Measurements from ENCODE around the gene CBFA2T2.
"Not testable (repeated sequence)": the region's sequence is repeated elsewhere in the genome, so short reads cannot be mapped to it uniquely, and the experiment has no call there.

Gene CBFA2T2

DNA sequence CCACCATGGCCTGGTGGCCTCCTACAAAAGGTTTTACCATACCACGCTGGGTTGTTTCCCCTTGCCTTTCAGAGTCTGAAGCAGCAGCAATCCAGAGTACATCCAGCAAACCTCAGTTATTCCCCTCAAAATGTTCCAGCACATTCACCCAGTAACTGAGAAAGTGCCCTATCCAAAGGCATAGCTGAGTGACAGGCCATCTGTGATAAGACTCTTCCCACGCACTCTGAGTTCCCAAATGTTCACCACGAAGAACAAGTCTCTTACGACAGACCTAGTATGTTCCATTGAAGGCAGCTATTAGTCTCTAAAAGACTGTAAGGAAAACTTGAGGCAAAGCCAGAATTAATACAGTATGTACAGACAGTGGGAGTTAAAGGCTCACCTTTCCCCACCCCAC lies 140.6 kb downstream of the CBFA2T2 start:
- DNase-seq: no peak

DNA sequence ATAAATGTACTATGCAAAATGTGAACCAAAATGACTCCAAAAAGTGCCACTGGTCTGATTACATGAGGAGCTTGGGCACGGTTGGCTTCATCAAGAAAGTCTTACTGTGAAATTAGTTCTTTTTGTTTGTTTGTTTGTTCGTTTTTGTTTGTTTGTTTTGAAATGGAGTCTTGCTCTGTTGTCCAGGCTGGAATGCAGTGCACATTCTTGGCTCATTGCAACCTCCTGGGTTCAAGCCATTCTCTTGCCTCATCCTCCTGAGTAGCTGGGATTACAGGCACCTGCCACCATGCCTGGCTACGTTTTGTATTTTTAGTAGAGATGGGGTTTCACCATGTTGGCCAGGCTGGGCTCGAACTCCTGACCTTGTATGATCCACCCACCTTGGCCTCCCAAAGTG lies 142.0 kb downstream of the CBFA2T2 start:
- not testable (repeated sequence) for DNase-seq

GRCh38 chr20:33635341-33635740 lies 145.4 kb downstream of the CBFA2T2 start:
- DNase-seq: no peak

- no peak for DNase-seq
These were observed 146.9 kb downstream of the CBFA2T2 start for GRCh38 chr20:33636776-33637175.

DNA sequence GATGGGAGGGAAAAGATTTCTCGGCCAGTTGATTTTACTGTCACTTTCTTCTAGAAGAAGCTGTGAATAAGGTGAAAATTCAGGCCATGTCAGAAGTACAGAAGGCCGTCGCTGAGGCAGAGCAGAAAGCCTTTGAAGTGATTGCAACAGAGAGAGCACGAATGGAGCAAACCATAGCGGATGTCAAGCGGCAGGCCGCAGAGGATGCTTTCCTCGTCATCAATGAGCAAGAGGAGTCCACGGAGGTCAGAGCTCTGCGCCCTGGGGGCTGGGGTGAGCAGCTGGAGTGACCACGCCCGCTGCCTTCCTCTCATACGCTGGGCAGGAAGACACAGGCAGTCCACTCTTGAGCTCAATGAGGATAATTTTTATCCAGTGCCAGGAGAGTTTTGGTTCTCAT lies 150.4 kb downstream of the CBFA2T2 start:
- no peak for DNase-seq

DNA sequence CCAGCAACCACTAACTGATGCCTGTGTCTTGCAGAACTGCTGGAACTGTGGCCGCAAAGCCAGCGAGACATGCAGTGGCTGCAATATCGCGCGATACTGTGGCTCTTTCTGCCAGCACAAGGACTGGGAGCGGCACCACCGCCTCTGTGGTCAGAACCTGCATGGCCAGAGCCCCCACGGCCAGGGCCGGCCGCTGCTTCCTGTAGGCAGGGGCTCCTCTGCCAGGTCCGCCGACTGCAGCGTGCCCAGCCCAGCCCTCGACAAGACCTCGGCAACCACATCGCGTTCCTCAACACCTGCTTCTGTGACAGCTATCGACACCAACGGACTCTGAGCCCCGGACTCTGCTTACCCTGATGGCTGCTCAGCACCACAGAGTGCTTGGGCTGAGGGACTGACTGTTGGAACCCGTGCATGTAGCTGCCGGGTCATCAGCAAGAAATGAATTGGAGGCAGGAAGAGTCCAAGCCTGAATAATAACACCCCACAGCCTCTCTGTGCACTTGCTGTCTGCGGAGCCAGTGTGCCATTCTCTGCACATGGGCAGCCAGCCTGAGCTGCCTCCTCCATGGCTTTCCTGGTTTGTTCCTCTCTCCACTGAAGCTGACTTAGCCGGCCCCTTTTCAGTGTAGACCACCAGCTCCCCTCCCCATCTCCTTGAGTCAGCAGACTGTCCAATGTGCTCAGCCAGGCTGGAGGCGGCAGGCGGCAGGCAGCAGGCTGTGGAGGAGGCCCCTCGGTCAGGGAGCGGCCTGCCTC lies 154.6 kb downstream of the CBFA2T2 start:
- DNase-seq: no peak

DNA sequence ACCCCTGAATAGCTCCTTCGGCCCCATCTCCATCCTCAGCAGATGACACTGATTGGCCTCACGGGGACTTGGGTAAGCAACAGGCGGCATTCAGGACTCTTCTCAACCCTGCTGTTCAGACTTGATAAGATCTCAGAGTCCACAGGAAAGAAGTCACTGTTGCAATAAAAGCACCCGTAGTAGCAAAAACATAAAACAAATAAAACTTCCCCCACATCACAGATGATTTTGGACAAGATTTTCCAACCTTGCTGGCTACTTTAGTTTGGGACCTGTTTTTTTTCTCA lies 155.1 kb downstream of the CBFA2T2 start:
- DNase-seq: no peak

- DNase-seq: no peak
These were observed 155.5 kb downstream of the CBFA2T2 start for GRCh38 chr20:33645396-33645795.

DNA sequence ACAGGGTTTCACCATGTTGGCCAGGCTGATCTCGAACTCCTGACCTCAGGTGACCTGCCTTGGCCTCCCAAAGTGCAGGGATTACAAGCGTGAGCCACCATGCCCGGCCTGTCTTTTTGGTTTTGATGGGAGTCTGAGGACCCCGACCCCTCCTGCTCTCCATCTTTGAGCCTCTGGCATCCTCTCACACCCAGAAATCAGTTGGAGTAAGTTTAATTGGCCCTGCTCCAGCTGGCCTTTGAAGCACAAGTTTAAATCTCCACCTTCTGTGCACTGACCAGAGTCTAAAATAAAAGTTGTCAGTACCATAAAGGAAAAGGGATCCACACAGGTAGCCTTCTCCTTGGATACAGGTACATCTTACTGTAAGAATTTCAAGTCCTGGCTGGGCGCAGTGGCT lies 156.3 kb downstream of the CBFA2T2 start:
- DNase-seq: no peak

DNA sequence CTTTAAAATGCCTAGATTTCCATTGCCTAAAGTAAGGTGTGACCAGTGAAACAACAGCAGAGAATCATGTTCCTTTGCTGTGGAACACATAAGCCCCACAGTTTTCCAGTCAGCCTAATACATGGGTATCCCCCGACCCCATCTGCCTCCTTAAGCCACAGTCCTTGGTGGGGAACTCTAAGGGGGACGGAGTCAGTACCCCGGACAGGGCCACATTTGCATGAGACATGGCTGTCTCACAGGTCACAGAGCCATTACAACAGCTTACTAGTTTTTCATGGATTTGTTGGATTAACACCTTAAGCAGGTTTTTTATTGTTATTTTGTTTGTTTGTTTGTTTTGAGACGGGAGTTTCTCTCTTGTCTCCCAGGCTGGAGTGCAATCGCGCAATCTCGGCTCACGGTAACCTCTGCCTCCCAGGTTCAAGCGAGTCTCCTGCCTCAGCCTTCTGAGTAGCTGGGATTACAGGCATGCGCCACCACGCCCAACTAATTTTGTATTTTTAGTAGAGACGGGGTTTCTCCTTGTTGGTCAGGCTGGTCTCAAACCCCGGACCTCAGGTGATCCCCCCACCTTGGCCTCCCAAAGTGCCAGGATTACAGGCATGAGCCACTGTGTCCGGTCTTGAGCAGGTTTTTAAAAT lies 157.2 kb downstream of the CBFA2T2 start:
- DNase-seq: not testable (repeated sequence)

- DNase-seq: peak; percentile 39
These were observed 157.9 kb downstream of the CBFA2T2 start for GRCh38 chr20:33647603-33648395.

- DNase-seq: no peak
These were observed 158.6 kb downstream of the CBFA2T2 start for GRCh38 chr20:33648396-33649004.

GRCh38 chr20:33649201-33649681 lies 159.3 kb downstream of the CBFA2T2 start:
- DNase-seq: no peak

DNA sequence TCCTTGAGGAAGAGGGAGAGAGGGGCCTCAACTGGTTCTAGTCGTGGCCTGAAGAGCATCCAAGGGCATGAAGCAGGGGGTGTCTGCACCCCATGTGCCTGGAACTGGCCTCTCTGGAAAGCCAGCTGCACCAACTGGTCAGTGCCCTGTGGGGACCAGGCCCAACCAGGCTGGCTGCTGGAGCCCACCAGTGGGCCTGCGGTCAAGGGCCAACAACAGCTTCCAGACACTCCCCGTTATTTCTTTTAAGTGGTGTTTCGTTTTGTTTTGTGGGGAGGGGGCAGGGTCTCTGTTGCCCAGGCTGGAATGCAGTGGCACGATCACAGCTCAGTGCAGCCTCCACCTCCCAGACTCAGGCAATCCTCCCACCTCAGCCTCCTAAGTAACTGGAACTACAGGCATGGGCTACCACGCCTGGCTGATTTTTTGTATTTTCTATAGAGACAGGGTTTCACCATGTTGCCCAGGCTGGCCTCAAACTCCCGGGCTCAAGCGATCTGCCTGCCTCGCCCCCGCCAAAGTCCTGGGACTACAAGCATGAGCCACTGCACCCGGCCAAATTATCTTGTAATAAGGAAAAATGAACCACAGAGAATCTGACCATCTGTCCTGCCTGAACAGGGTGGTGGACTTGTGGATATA lies 160.3 kb downstream of the CBFA2T2 start:
- no peak for DNase-seq

DNA sequence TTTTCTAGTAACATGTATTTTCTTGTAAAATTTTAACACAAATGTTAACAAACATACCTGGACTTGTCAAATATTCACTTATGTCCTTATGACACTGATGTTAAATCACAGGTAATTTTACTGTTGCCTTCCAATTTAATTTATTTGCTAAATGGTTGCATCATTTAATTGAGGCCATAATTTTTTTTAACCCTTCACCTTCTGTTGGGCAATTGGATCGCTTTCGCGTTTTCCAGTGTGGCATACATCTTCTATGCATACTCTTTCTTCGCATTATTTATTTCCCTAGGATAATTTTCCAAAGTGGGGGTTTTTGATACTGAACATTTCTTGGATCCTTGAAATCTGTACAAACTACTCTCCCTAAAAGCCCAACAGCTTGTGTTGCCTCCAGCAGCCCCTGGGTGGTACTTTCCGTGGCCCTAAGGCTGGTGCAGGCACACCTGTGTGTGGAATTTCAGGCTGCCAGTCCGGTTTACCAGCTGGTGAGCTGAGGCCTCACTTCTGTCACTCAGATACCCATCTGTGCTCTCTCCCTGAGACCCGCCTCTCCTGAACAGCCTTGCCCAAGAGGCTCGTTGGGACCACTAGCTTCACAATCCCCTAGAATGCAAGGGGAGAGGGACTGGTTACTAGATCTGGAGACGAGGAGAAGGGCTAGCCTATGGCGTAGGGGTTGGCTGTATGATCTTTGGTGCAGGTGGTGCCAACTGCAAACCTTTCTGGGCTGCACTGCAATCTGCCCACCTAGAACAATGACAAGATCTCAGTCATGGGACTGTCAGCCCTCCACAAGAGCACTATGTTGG lies 161.1 kb downstream of the CBFA2T2 start:
- DNase-seq: no peak

GRCh38 chr20:33651562-33652048 lies 161.7 kb downstream of the CBFA2T2 start:
- DNase-seq: no peak

GRCh38 chr20:33653218-33653899 lies 163.5 kb downstream of the CBFA2T2 start:
- DNase-seq: peak; percentile 63

GRCh38 chr20:33653900-33654596 lies 164.2 kb downstream of the CBFA2T2 start:
- no peak for DNase-seq

GRCh38 chr20:33654680-33655161 lies 164.8 kb downstream of the CBFA2T2 start:
- no peak for DNase-seq

GRCh38 chr20:33655164-33655563 lies 165.3 kb downstream of the CBFA2T2 start:
- DNase-seq: no peak
